ENCODE data around the gene FGFR3.

DNA sequence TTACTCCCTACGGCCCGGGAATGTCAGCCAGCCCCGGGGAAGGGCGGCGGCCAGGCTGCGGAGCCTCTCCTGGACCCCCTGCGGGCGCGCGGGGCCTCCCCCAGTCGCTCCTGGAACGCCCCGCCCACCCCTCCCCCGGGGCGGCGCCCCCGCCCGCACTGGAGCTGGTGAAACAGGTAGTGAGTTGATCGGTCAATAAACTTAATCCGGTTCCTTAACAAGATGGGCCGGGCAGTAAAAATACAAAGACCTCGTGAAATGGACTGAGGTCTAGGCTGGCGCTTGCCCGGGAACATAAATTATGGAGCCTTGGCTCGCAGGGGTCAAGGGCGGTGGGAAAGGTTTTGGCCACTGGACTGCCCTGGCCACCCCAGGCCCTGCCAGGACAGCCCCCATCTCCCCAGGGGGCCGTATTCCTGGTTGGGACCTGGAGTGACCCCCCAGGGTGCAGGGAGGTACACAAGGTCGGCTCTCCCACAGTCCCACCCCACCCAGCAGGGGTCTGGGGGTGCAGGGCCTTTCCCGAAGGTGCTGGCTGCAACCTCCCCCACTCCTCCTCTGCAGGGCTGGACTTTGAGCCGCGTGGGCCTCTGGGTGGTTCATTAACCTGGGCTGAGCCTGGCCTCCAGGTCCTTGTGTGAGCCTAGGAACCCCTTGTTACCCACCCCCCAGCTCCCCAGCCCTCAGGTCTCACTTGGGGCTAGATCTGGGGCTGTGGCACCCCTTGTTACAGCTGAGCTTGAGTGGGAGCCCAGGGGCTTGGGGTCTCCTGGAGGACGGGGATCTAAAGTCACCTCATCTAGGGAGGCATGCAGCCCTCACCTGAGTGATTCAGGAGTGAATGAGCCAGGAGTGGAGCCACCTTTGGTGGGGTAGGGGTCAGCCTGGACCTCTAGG lies 2.5 kb downstream of the FGFR3 start:
- TF ChIP-seq, protein P1, sequence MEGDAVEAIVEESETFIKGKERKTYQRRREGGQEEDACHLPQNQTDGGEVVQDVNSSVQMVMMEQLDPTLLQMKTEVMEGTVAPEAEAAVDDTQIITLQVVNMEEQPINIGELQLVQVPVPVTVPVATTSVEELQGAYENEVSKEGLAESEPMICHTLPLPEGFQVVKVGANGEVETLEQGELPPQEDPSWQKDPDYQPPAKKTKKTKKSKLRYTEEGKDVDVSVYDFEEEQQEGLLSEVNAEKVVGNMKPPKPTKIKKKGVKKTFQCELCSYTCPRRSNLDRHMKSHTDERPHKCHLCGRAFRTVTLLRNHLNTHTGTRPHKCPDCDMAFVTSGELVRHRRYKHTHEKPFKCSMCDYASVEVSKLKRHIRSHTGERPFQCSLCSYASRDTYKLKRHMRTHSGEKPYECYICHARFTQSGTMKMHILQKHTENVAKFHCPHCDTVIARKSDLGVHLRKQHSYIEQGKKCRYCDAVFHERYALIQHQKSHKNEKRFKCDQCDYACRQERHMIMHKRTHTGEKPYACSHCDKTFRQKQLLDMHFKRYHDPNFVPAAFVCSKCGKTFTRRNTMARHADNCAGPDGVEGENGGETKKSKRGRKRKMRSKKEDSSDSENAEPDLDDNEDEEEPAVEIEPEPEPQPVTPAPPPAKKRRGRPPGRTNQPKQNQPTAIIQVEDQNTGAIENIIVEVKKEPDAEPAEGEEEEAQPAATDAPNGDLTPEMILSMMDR (IDR thresholded peaks at IDR 0.05), result no peak
- TF ChIP-seq POLR2A (IDR thresholded peaks at IDR 0.05), result no peak

Measured in heart left ventricle (tissue), 13 donors.